Body of pancreas (tissue), 4 donors: ENCODE data around the gene TLR7.

ENCODE experiments used
- POLR2A ChIP-seq, 3 donors: fragments of 450-650 bp; IDR thresholded peaks; one replicate each; pipeline ENCODE4 v1.6.1; 2016; ENCODE audit warnings: antibody characterized with exemption in 3 of 3, mild to moderate bottlenecking in 2 of 3
- TF ChIP-seq, protein P1 (sequence below), 7 experiments: fragments of 450-650 bp in 4 of 7; fragments of 200-600 bp in 3 of 7; sonication (generic) in 3 of 7; IDR thresholded peaks; one replicate each; pipeline ENCODE4 v1.5.1; 2016 to 2019; ENCODE audit warnings: antibody characterized with exemption in 7 of 7

DNA sequence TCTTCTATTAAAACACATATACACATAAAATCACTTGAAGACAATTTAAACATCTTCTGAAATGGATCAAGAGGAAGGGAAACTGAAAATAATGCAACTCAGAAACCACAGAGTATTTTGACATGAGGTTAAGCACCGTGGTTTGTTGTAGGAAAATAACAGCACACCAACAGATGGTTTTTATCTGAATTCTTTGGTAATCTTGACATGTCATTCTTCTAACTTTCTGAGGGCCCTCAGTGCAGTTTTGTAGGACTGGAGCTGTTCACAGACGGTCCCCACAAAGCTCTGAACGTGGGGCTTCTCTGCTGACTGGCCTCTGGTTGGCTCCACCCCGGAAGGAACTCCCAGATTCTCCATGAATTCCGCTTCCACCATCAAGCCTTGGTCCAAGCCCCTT, 23.6 kb downstream of the TLR7 start:
- TF ChIP-seq, protein P1, sequence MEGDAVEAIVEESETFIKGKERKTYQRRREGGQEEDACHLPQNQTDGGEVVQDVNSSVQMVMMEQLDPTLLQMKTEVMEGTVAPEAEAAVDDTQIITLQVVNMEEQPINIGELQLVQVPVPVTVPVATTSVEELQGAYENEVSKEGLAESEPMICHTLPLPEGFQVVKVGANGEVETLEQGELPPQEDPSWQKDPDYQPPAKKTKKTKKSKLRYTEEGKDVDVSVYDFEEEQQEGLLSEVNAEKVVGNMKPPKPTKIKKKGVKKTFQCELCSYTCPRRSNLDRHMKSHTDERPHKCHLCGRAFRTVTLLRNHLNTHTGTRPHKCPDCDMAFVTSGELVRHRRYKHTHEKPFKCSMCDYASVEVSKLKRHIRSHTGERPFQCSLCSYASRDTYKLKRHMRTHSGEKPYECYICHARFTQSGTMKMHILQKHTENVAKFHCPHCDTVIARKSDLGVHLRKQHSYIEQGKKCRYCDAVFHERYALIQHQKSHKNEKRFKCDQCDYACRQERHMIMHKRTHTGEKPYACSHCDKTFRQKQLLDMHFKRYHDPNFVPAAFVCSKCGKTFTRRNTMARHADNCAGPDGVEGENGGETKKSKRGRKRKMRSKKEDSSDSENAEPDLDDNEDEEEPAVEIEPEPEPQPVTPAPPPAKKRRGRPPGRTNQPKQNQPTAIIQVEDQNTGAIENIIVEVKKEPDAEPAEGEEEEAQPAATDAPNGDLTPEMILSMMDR (IDR thresholded peaks at IDR 0.05), result no peak
- no peak for TF ChIP-seq POLR2A (IDR thresholded peaks at IDR 0.05)
